Kidney (tissue), 14 donors: Measurements from ENCODE around the gene APOL1. TPM values are rescaled to one million over a fixed set of nuclear protein-coding genes. Genes with fewer than 3 reads are reported as not detected.
"Not testable (repeated sequence)": the region's sequence is repeated elsewhere in the genome, so short reads cannot be mapped to it uniquely, and the experiment has no call there.

Experiments
- DNase-seq, 5 donors: peaks; one replicate each; pipeline ENCODE4 v3.0.0-alpha.2; 2013 to 2020
- FAIRE-seq: peaks from 2 replicates; lab custom pipeline; 2012; peaks lifted over from hg19 to GRCh38; lab: Jason Lieb, UNC
- H3K27ac ChIP-seq, 2 donors: one replicate each; pipeline ENCODE4 v1.7.0; 2013; ENCODE audit warnings: low read depth in 2 of 2, low read length in 2 of 2, inconsistent platforms in 1 of 2
- H3K27me3 ChIP-seq: one replicate; pipeline ENCODE4 v1.7.1; 2013; ENCODE audit warnings: low read length, inconsistent platforms; ENCODE audit not compliant: control insufficient read depth, insufficient read depth
- H3K36me3 ChIP-seq, 3 donors: one replicate each; pipeline versions ENCODE4 v1.7.0 to v1.7.1; 2013; ENCODE audit warnings: low read length in 3 of 3, control low read depth in 1 of 3, inconsistent platforms in 1 of 3; ENCODE audit not compliant: insufficient read depth in 3 of 3, control insufficient read depth in 2 of 3
- H3K4me1 ChIP-seq, 3 donors: one replicate each; pipeline versions ENCODE4 v1.7.0 to v1.7.1; 2013; ENCODE audit warnings: low read length in 3 of 3, inconsistent platforms in 1 of 3, low read depth in 1 of 3; ENCODE audit not compliant: control insufficient read depth in 2 of 3, insufficient read depth in 2 of 3
- H3K4me3 ChIP-seq, 3 donors: one replicate each; pipeline versions ENCODE4 v1.7.0 to v1.8.1; 2013; ENCODE audit warnings: low read length in 3 of 3, control low read depth in 1 of 3, inconsistent platforms in 1 of 3
- H3K9ac ChIP-seq, 3 donors: one replicate each; pipeline versions ENCODE4 v1.7.0 to v1.7.1; 2013; ENCODE audit warnings: low read length in 3 of 3, control low read depth in 1 of 3, inconsistent platforms in 1 of 3
- H3K9me3 ChIP-seq, 3 donors: one replicate each; pipeline versions ENCODE4 v1.7.0 to v1.7.1; 2013; ENCODE audit warnings: low read length in 3 of 3, control low read depth in 1 of 3, inconsistent platforms in 1 of 3; ENCODE audit not compliant: control insufficient read depth in 2 of 3, insufficient read depth in 1 of 3
- CTCF ChIP-seq: IDR thresholded peaks from 3 replicates; pipeline ENCODE4 v1.5.1; 2012; ENCODE audit warnings: mild to moderate bottlenecking, moderate library complexity, borderline replicate concordance; ENCODE audit not compliant: insufficient read depth; ENCODE audit errors: extremely low read depth
- intact Hi-C: fragments of 100-400 bp; cut with DNase I; formaldehyde crosslinking; loops from one replicate; pipeline ENCODE4 v1.11.1; 2022
- polyA plus RNA-seq: library from polyadenylated mRNA; stranded (reverse); fragments of 350-450 nt; fragmentation: Illumina TruSeq; extraction: RNeasy Lipid Tissue Mini Kit (QIAGEN cat#74804); gene quantifications from one replicate; pipeline ENCODE4 v1.2.3, GENCODE V29; 2014; ENCODE audit warnings: low read depth, low replicate concordance; ENCODE audit not compliant: insufficient read depth
- total RNA-seq: library from RNA; stranded (reverse); fragmentation: NEBNext Ultra II Directional; extraction: Animal tissue kit (Norgen Biotek cat#: 25700); gene quantifications from one replicate; pipeline ENCODE4 v1.2.1, GENCODE V29; 2021
- donor health status: control.
- donor health status: control.
- donor health status: control.
- donor health status: control.
- donor health status: control.
- donor health status: DM: yes; HTN: yes; CAD: no.
- donor health status: Normal renal cell carcinoma (clear cell type).

APOL1 gene
- total and polyA plus RNA-seq, 2 donors from 2014 or later = 51.8 to 160 TPM

GRCh38 chr22:36208914-36209313, 44.0 kb upstream of the APOL1 start:
- no peak overlapping the region for H3K9ac ChIP-seq
- TF ChIP-seq CTCF = no peak
- DNase-seq = no peak
- H3K36me3 ChIP-seq = no peaks in the 10 kb centered on the region
- H3K4me1 ChIP-seq = peaks cover 0 to 19% (median 13%) of the 10 kb centered on the region in 3 donors
- intact Hi-C loops = no loop called here
- H3K9me3 ChIP-seq = no peaks in the 10 kb centered on the region
- FAIRE-seq = no peak
- no peaks in the 10 kb centered on the region for H3K27me3 ChIP-seq
- H3K4me3 ChIP-seq = no peak overlapping the region
- H3K27ac ChIP-seq = no peak overlapping the region

- intact Hi-C loops, H3K4me3 ChIP-seq, H3K9ac ChIP-seq, H3K27ac ChIP-seq, H3K36me3 ChIP-seq, H3K9me3 ChIP-seq, H3K27me3 ChIP-seq, FAIRE-seq: not testable (repeated sequence)
- peaks cover 0 to 24% (median 18%) of the 10 kb centered on the region in 3 donors for H3K4me1 ChIP-seq
- DNase-seq = peak in 1 of 5 donors; percentile 7
Observed at GRCh38 chr22:36209488-36209908, 43.4 kb upstream of the APOL1 start.

GRCh38 chr22:36210224-36210623, 42.7 kb upstream of the APOL1 start:
- TF ChIP-seq CTCF = no peak
- H3K36me3 ChIP-seq = no peaks in the 10 kb centered on the region
- FAIRE-seq (no peak), DNase-seq (no peak)
- no peaks in the 10 kb centered on the region for H3K9me3 ChIP-seq
- no peak overlapping the region for H3K4me3 ChIP-seq
- no peak overlapping the region for H3K9ac ChIP-seq
- intact Hi-C loops = no loop called here
- H3K4me1 ChIP-seq = peaks cover 0 to 24% (median 18%) of the 10 kb centered on the region in 3 donors
- H3K27ac ChIP-seq = no peak overlapping the region
- no peaks in the 10 kb centered on the region for H3K27me3 ChIP-seq

- FAIRE-seq (no peak), DNase-seq (peak in 2 of 5 donors; percentile 18 to 38)
Observed at GRCh38 chr22:36211237-36211861, 41.6 kb upstream of the APOL1 start.

More at GRCh38 chr22:36211237-36211861, 41.6 kb upstream of the APOL1 start:
- H3K4me3 ChIP-seq = no peak overlapping the region
- no peak for TF ChIP-seq CTCF
- no peak overlapping the region for H3K9ac ChIP-seq
- no peaks in the 10 kb centered on the region for H3K27me3 ChIP-seq
- H3K27ac ChIP-seq = no peak overlapping the region
- H3K4me1 ChIP-seq = peaks cover 0 to 24% (median 18%) of the 10 kb centered on the region in 3 donors
- no peaks in the 10 kb centered on the region for H3K9me3 ChIP-seq
- no peaks in the 10 kb centered on the region for H3K36me3 ChIP-seq
- intact Hi-C loops = no loop called here
